C4-2B (cell line): ENCODE data around the gene TP73.

ENCODE experiments used
- H3K27ac ChIP-seq: fragments of 450-650 bp; 2 replicates; pipeline ENCODE4 v1.5.1; 2017
- ZFX ChIP-seq: fragments of 450-650 bp; IDR thresholded peaks from 2 replicates; pipeline ENCODE4 v1.6.1; 2017
- TF ChIP-seq, protein P1 (sequence below): fragments of 450-650 bp; conservative IDR thresholded peaks from 2 replicates; pipeline ENCODE4 v1.5.1; 2017; ENCODE audit warnings: mild to moderate bottlenecking

Gene TP73

DNA sequence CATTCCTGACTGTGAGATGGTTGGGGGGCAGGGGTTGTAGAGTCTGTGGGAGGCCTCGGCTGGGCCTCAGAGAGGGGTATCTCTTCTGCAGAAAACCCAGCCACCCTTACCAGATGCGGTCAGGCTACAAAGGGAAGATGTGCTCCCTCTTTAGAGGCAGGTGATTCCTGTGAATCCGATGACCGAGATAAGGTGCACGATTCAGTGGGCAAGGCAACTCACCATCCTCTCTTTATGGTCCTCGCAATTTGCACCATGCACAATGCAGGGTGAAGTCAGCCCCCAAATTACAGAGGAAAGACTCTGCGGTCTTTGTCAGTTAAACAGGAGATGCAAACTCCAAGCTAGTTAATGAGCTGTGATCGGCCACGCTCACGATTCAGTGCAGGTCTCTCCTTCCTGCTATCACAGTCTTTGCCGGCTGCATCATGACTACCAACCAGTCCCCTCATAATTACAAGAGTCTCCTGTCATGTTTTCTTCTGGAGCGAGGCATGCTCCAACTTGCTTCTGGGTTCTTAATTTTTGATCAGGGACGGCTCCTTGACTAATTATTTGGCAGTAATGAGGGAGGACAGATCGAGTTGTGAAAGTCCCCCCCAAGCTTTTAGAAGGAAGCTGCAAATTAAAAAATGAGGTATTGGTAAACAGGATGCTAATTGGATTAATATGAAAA lies 12.5 kb downstream of the TP73 start:
- no peak for TF ChIP-seq ZFX
- TF ChIP-seq, protein P1, sequence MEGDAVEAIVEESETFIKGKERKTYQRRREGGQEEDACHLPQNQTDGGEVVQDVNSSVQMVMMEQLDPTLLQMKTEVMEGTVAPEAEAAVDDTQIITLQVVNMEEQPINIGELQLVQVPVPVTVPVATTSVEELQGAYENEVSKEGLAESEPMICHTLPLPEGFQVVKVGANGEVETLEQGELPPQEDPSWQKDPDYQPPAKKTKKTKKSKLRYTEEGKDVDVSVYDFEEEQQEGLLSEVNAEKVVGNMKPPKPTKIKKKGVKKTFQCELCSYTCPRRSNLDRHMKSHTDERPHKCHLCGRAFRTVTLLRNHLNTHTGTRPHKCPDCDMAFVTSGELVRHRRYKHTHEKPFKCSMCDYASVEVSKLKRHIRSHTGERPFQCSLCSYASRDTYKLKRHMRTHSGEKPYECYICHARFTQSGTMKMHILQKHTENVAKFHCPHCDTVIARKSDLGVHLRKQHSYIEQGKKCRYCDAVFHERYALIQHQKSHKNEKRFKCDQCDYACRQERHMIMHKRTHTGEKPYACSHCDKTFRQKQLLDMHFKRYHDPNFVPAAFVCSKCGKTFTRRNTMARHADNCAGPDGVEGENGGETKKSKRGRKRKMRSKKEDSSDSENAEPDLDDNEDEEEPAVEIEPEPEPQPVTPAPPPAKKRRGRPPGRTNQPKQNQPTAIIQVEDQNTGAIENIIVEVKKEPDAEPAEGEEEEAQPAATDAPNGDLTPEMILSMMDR, result no peak
- no peak overlapping the region for H3K27ac ChIP-seq

DNA sequence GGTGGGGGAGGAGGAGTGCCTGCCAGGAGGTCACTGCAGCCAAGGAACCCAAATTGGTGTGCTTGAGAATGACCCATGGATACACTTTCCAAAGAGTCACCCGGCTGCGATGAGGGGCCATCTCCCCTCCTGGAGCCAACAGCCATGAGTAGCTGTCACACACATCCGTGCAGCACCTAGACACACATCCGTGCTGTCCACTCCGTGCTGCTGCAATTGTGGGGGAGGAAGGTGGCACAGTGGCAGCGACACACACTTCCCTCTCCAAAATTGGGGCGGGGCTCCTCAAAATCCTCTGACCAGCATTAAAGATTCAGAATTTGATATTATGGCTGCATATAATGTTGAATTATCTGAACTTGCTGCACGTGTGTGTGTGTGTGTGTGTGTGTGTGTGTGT lies 15.8 kb downstream of the TP73 start:
- TF ChIP-seq ZFX, result no peak
- TF ChIP-seq, protein P1, result no peak
- 0 out of 2 replicates have a peak overlapping the region, but pooled peaks have one; percentile 11 for H3K27ac ChIP-seq

DNA sequence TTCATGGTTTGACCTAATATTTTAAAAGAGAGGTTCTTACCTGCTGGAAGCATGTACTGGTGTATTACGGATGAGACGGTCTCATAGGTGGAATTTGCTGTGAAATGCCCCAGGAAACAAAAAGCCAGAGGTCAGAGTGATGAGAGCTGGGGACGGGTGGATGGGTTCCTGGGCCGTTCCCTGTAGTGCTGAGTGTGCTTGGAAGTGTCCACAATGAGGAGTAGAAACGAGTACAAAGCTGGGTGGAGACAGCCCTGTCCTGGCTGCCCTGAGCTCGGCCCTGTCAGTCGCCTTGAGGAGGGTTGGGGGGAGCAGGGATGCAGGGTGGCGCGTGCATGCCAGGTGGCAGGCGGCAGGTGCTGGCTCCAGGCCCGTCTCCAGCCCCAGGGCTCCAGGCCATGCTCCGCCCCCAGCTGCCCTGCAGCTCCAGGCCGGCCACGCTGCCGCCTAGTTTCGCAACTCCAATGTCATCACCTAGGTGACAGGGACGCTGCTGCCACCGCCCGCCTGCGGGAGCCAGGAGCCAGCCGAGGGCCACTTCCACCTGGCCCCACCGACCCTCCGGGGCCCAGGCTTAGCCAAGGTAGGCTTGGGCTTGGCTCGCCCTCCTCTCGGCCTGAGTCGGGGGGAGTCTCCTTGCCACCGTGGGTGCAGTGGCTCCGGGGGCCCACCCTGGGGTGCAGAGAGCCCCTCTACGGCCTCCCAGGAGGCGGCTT lies 16.4 kb downstream of the TP73 start:
- peak overlapping the region; percentile 11; the same call in 1 of the 2 replicates for H3K27ac ChIP-seq
- TF ChIP-seq ZFX, result no peak
- TF ChIP-seq, protein P1, result no peak

DNA sequence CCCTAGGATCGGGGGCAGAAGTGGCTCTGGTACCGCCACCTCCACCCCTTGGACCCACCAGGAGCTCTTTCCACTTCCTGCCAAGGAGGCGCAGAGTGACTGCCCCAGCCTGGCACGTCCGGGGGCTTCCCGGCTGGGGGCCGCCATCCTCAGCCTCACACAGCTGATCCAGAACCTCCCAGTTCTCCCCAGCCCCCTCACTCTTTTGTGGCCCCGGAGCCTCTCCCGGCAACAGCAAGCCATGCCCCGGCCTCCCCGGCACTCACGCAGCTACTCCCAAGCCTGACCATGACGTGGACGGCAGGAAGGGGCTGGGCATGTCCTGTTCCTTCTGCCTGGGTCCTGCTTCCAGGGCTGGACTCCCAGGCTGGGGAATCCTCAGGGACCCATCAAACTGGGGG lies 17.1 kb downstream of the TP73 start:
- peak overlapping the region; percentile 11; the same call in 1 of the 2 replicates for H3K27ac ChIP-seq

DNA sequence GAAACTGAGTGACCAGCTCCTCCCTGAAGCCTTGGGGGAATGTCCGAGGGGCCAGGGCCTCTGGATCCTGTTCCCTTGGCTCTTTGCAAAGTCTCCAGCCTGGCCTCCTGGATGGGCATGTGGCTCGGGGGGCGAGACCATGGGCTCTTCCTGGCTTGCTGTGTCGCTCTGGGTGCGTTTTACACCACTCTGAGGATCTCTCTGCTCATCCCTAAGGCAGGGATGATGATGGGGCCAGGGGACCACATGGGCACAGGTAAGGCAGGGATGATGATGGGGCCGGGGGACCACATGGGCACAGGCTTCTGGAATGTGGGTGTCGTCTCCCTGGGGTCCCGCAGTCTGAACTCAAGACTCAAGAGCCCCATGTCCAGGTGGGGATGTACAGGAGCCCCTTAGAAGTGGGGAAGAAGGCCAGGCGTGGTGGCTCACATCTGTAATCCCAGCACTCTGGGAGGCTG lies 17.7 kb downstream of the TP73 start:
- TF ChIP-seq, protein P1, result no peak
- no peak for TF ChIP-seq ZFX
- no peak overlapping the region for H3K27ac ChIP-seq

More for the DNA sequence above, 17.1 kb downstream of the TP73 start:
- TF ChIP-seq, protein P1, result no peak
- no peak for TF ChIP-seq ZFX

DNA sequence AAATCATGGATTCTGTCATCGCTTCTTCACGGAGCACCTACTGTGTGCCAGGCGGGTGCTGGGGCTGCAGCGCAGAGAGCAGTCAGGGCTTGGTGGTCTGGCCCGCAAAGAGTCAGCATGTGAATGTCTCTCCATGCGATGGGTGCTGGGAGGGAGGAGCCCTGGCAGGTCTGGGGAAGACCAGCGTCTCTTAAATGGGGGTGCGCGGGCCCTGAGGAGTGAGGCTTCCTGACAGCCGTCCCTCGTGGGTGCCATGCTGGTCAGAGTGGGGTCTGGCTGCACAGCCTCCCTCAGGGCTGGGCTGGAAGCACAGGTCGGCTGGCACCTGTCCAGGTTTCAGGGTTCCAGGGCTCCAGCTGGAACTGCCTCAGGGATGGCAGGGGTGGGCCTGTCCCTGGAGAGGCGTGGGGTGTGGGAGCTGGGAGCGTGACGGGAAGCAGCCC lies 18.5 kb downstream of the TP73 start:
- TF ChIP-seq ZFX, result no peak
- TF ChIP-seq, protein P1, result no peak
- H3K27ac ChIP-seq, result no peak overlapping the region
